HL-60/S4 treated with retinoic acid at 250 ng/mL for 4 days and 3 days (cell line): ENCODE results near the gene FXYD2.

ENCODE experiments used
- in situ Hi-C: fragments of 300-500 bp; cut with MboI; formaldehyde crosslinking; loops from 2 replicates; pipeline ENCODE4 v1.7.0; 2022; ENCODE audit warnings: low sequenced_read_pairs

The FXYD2 gene

GRCh38 chr11:117807482-117808327, 16.8 kb downstream of the FXYD2 start:
- in situ Hi-C loops: no loop called here

- in situ Hi-C loops: no loop called here
These were observed 17.7 kb downstream of the FXYD2 start for GRCh38 chr11:117806846-117807245.

DNA sequence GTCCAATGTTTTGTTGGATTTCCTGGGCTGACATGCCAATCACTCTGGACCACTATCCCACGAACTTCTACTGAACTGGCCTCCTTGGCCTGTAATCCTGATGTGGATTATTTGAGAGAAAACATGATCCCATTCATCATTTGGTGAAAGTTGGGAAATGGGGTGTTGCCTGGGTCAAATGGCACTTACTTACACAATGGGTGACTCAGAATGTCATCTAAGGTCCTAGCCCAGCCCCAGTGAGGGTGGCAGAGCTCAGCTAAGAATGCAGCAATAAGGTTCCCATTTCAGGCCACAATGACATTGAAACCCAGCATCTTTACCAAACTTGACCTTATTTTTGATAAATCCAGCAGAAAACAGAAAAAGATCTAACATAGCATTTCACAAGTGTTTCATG, 19.5 kb downstream of the FXYD2 start:
- in situ Hi-C loops: no loop called here

- in situ Hi-C loops: no loop called here
These were observed 20.6 kb downstream of the FXYD2 start for GRCh38 chr11:117803896-117804295.

GRCh38 chr11:117799634-117800033, 24.9 kb downstream of the FXYD2 start:
- in situ Hi-C loops: no loop called here

DNA sequence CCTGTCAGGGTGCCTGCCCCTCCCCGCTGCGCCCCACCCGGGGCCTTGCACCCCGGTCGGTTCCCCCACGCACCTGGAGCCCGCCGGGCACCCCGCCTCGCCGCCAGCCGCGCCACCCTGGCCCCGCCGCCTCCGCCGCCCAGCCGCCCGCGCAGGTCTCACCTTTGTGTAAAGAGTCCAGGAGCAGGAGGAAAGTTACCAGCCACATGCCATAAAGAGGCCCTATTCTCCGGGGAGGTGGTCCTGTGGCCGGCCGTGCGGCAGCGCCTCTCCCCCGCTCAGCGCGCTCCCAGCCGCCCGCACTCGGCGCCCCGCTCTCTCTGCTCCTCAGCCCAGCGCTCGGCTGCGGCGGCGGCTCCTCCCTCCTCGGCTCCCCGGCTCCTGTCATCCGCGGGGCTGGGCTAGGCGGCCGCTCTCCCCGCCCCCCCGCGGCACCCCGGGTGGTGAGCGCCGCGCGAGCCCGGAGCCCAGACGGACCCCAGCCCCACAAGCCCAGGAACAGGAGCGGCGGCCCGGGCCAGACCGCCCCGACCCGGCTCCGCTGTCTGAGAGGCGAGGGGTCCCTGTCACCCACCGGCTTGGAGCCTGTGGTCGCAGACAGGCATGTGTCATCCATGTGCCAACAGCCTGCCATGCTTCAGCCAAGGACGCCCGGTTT, 27.5 kb downstream of the FXYD2 start, which contains the start of gene DSCAML1:
Gene DSCAML1, minus strand, starts transcription at position 345 of the 658 bp plus-strand sequence. Its CDS starts 137 bp downstream, at position 208.
- in situ Hi-C loops: no loop called here

DNA sequence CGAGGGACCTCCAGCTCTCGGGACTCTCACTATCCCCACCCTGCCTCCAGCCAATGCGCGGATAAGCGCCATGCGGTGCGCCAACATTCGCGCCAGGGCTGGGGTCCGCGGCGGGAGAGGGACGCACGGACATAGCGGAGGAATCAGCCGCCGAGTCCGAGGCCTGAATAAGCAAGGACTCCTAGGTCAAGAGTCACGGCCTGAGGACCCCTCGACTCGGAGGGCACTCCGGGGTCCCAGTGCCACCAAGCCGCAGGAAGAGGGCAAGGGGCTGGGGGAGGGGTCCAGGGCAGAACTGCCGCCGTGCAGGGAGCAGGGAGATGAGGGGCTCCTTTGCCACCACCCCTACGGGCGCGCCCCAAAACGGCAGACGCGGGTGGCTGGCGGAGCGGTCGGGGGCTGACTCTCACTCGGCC, 28.1 kb downstream of the FXYD2 start:
- in situ Hi-C loops: no loop called here

DNA sequence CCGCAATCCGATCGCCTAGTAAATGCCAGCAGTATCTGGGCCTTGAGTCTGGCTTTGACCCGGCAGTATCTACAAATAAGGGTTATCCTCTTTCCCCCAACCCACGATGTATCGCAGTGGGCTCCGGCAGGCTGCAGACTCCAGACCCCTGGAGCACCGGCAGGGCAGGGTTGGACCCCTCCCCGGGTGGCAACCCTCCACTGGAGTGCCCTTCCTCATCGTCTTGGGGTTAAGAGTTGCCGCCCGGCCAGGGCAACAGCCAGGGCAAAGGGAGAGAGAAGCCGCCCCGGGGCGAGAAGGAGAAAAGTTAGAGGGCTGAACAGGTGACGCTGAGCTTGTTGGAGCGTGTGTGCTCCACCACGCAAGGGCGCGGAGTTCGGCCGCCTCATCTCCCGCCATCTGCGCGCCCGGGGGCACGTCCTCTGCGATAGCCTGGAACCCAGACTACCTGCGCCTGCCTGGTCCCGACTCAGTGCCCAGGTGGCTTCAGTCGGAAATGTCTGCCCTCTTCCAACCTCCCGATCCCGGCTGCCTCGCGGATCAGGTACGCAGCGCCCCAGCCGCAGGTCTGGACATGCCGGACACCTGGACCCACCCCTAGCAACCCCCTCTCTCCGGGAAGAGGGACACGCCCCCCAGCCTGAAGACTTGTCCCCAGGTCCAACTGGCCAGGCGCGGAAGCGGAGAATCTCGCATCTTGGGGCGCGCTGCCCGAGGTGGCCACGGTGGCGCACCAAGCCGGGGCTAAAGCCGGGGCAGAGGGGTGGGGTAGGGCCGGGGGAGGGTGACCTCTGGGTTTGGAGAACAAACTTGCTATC, 28.7 kb downstream of the FXYD2 start:
- in situ Hi-C loops: no loop called here

- in situ Hi-C loops: no loop called here
These were observed 29.5 kb downstream of the FXYD2 start for GRCh38 chr11:117794772-117795629.

- in situ Hi-C loops: no loop called here
These were observed 30.4 kb downstream of the FXYD2 start for GRCh38 chr11:117794135-117794534.

DNA sequence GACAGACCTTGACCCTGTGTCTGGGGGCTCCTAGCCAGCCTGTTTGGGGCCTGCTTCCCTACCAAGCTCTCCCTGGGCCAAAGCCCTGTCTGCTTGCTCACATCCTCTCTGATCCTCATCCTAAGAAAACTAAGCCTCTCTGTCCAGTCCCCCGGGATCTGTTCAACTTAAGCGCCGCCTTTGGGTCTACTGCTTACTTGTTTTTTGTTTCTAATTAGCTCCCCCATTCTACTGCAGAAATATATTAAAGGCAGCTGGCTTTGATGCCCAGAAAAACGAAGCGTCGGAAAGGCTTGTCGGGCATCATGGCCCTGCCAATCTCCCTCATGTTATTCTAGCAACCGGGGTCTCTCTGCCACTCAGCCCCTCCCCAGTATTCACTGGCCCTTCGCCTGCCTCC, 31.0 kb downstream of the FXYD2 start:
- in situ Hi-C loops: no loop called here

GRCh38 chr11:117792992-117793391, 31.6 kb downstream of the FXYD2 start:
- in situ Hi-C loops: no loop called here

GRCh38 chr11:117792241-117792640, 32.3 kb downstream of the FXYD2 start:
- in situ Hi-C loops: no loop called here

DNA sequence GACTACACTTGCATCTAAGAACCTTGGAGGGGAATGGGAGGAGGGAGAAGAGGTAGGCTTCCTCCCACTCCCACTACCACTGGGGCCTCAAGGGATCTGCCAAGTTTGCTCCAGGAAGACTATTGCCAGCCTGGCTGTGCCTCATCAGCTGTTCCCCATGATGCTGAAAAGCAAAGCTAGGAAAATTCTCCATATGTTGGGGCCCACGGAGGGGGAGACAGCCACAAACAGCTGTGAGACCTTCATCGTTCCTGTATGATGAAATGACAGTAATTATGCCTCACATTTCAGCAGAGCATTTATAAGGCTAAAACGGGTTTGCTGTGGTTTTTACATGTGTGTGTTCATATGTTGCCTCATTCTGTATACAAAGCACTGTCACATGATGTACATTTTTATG, 34.3 kb downstream of the FXYD2 start:
- in situ Hi-C loops: no loop called here

DNA sequence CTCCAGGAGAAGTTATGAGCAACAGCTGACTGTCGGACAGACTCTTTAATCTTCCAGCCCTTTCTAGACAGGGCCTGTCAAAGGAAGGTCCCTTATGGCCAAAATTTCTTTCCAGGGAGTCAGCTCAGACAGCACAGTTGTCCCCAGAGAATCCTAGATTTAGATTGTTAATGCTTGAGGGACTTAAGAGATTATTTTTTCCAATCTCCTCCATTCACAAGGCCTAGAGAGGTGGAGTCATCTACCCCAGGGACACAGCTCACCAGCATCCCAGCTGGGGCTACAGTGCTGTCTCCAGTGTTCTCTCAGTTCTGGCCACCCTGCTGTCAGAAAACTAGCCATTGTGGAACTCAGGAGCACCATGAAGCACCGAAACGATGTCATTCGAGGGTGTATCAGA, 35.3 kb downstream of the FXYD2 start:
- in situ Hi-C loops: no loop called here

DNA sequence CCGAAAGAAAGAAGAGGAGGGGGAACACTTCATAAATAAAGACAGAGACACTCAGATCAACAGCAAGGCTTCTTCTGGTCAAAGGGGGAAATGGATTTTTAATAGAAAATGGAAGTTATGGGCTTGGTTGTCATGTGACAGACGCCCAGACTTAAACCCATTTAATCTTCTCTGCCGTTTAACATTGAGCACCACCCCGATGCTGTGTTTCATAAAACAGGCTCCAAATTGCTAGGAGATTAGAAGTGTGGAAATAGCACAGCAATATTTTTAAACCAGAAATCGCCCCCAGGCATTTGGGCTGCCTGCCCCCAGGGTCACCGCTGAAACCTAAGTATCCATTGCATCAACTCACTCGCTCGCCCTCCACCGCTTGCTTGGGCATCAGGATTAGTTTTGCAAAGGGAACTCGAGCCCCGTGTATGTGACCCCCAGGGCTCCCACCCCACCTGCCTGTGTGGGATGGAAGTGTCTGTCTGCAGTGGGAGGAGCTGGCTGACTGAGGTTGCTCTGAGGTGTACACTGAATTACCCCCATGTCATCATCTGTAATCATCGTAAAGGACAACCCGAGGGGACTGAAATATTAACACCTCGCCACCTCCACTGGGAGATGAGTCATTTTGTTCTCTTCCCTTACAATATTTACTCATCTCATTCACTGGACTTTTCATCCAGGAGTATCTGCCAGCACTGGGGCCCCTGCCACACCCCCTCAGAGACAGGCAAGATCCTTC, 38.2 kb downstream of the FXYD2 start:
- in situ Hi-C loops: no loop called here

DNA sequence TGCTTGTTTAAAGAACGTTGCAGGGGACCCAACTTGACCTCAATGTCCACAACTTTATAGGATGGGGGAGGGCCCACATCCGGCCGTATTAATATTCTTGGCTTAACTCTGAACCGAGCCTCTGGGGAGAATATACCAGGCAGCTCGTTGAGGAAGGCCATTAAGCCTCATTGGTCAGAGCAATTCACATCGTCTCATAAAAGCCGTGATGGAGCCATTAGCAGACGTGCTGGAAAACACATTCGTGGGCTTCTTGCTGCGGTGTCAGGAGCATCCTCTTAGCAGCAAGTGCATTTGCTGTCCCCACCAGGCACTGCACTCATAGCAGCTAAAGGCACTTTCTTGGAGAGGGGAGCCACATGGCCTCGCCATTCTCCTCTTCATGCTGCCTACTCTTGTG, 42.4 kb downstream of the FXYD2 start:
- in situ Hi-C loops: no loop called here

GRCh38 chr11:117781627-117782026, 42.9 kb downstream of the FXYD2 start:
- in situ Hi-C loops: no loop called here

DNA sequence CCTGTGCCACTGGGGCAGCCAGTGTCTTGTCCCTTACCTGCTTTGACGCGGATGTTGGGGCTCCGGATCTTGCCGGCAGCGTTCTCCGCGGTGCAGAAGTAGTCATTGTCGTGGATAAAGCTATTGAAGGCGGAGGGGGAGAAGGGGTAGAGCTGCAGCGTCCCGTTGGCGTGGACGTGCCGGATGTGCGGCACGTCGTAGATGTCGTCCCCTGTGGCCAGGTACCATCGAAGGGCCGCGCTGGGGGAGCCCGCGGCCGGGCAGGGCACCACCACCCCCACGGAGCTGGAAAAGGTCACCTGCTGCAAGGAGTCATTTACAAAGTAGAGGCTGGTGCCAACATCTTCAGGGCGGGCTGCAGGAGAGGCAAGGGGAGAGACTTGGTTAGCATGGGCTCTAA, 44.1 kb downstream of the FXYD2 start:
- in situ Hi-C loops: no loop called here

DNA sequence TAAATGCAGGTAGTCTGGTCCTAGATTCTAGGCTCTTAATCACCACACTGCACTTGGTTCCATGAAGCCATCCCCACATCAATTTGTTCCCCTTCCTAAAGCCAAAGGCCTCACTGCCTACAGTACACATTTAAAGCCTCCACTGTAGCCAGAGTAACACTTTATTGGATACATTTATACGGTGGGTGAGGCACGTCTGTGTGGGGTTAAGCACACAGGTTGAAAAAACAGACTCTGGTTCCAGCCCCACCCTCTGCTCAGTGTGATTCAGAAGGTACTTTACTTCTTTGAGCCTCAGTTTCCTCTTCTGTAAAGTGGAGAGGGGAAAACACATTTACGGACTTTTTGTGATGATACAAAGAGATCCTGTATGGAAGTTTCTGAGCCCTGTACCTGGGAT, 50.0 kb downstream of the FXYD2 start:
- in situ Hi-C loops: no loop called here
